IMR-90 (cell line): Measurements from ENCODE around the gene ZNF322. TPM values are rescaled to one million over a fixed set of nuclear protein-coding genes. Genes with fewer than 3 reads are reported as not detected.
"Not testable (repeated sequence)": the region's sequence is repeated elsewhere in the genome, so short reads cannot be mapped to it uniquely, and the experiment has no call there.

Experiments
- ATAC-seq: fragments of 200-7000 bp; cut with Tn5 transposase; 2 replicates; pipeline ENCODE4 v1.9.1; 2020; ENCODE audit warnings: low read depth, mild to moderate bottlenecking, moderate library complexity
- BruUV-seq: library from RNA; stranded (reverse); fragments of 400-500 nt; replicated peaks from 2 replicates; lab custom pipeline; 2021; lab: Mats Ljungman, UMichigan
- CTCF ChIA-PET: fragments of 300-600 bp; formaldehyde crosslinking; extraction: SDS; loops from one replicate; lab custom pipeline; 2021; ENCODE audit warnings: antibody characterized with exemption; lab: Yijun Ruan, JAX
- POLR2A ChIA-PET: fragments of 300-600 bp; sonication (Branson Sonifier 250); formaldehyde crosslinking; loops from one replicate; lab custom pipeline; 2022; ENCODE audit warnings: antibody characterized with exemption; ENCODE audit not compliant: unreplicated experiment; lab: Charles Lee
- DNase-seq: peaks from one replicate; pipeline ENCODE4 v3.0.0; 2013
- H2AFZ ChIP-seq: replicated peaks from 2 replicates; pipeline ENCODE3; 2013; ENCODE audit warnings: low read length, mild to moderate bottlenecking; ENCODE audit not compliant: poor library complexity
- H2AK5ac ChIP-seq: 2 replicates; pipeline ENCODE4 v1.6.1; 2013; ENCODE audit warnings: low read depth, low read length, inconsistent platforms
- H2AK9ac ChIP-seq: replicated peaks from 2 replicates; pipeline ENCODE3; 2013; ENCODE audit warnings: mild to moderate bottlenecking, low read depth, low read length, moderate library complexity; ENCODE audit not compliant: poor library complexity
- H2BK120ac ChIP-seq: 2 replicates; pipeline ENCODE4 v1.6.1; 2013; ENCODE audit warnings: low read depth, low read length, inconsistent platforms
- H2BK15ac ChIP-seq: 3 replicates; pipeline ENCODE4 v1.6.1; 2013; ENCODE audit warnings: low read depth, low read length, inconsistent platforms
- H2BK20ac ChIP-seq: 2 replicates; pipeline ENCODE4 v1.6.1; 2013; ENCODE audit warnings: low read depth, mild to moderate bottlenecking, inconsistent platforms, low read length, moderate library complexity
- H2BK5ac ChIP-seq: 2 replicates; pipeline ENCODE4 v1.6.1; 2013; ENCODE audit warnings: mild to moderate bottlenecking, low read depth, low read length, inconsistent platforms; ENCODE audit not compliant: poor library complexity, severe bottlenecking
- H3K14ac ChIP-seq: replicated peaks from 2 replicates; pipeline ENCODE4 v1.6.1; 2013; ENCODE audit warnings: low read depth, low read length, inconsistent platforms
- H3K18ac ChIP-seq: 2 replicates; pipeline ENCODE4 v1.6.1; 2013; ENCODE audit warnings: low read depth, low read length, control low read depth
- H3K23ac ChIP-seq: 2 replicates; pipeline ENCODE4 v1.6.1; 2013; ENCODE audit warnings: low read depth, low read length, inconsistent platforms
- H3K27ac ChIP-seq: 2 replicates; pipeline ENCODE4 v1.5.1; 2013; ENCODE audit warnings: mild to moderate bottlenecking, control low read depth, low read length; ENCODE audit not compliant: insufficient read depth
- H3K27me3 ChIP-seq: 2 replicates; pipeline ENCODE4 v1.6.1; 2013; ENCODE audit warnings: low read length; ENCODE audit not compliant: control insufficient read depth, insufficient read depth
- H3K36me3 ChIP-seq: 2 replicates; pipeline ENCODE4 v1.6.1; 2013; ENCODE audit warnings: low read length, mixed read lengths; ENCODE audit not compliant: control insufficient read depth, insufficient read depth
- H3K4ac ChIP-seq: 2 replicates; pipeline ENCODE4 v1.6.1; 2013; ENCODE audit warnings: low read depth, low read length, inconsistent platforms
- H3K4me1 ChIP-seq: 2 replicates; pipeline ENCODE4 v1.6.1; 2013; ENCODE audit warnings: low read length, mixed read lengths; ENCODE audit not compliant: control insufficient read depth, insufficient read depth
- H3K4me2 ChIP-seq: 2 replicates; pipeline ENCODE4 v1.6.1; 2013; ENCODE audit warnings: low read depth, mild to moderate bottlenecking, control low read depth, low read length, moderate library complexity
- H3K4me3 ChIP-seq: 2 replicates; pipeline ENCODE4 v1.5.1; 2013; ENCODE audit warnings: low read depth, mild to moderate bottlenecking, control low read depth, low read length, moderate library complexity; ENCODE audit not compliant: insufficient read depth
- H3K56ac ChIP-seq: 2 replicates; pipeline ENCODE4 v1.6.1; 2013; ENCODE audit warnings: low read length, inconsistent platforms; ENCODE audit not compliant: insufficient read depth; ENCODE audit errors: extremely low read depth
- H3K79me1 ChIP-seq, 2 experiments: 2 replicates each; pipeline ENCODE4 v1.6.1; 2013; ENCODE audit warnings: low read length in 2 of 2, inconsistent platforms in 1 of 2, low read depth in 1 of 2
- H3K9ac ChIP-seq: 2 replicates; pipeline ENCODE4 v1.6.1; 2013; ENCODE audit warnings: low read depth, low read length, control low read depth
- H3K9me1 ChIP-seq: 2 replicates; pipeline ENCODE4 v1.6.1; 2013; ENCODE audit warnings: low read length, inconsistent platforms; ENCODE audit not compliant: insufficient read depth
- H3K9me3 ChIP-seq: 2 replicates; pipeline ENCODE4 v1.6.1; 2013; ENCODE audit warnings: low read length; ENCODE audit not compliant: control insufficient read depth, insufficient read depth
- H4K20me1 ChIP-seq: 2 replicates; pipeline ENCODE4 v1.6.1; 2013; ENCODE audit warnings: low read length, inconsistent platforms; ENCODE audit not compliant: insufficient read depth
- H4K5ac ChIP-seq: 2 replicates; pipeline ENCODE4 v1.6.1; 2013; ENCODE audit warnings: mild to moderate bottlenecking, low read depth, low read length, control low read depth
- H4K8ac ChIP-seq, 2 experiments: 2 replicates each; pipeline ENCODE4 v1.6.1; 2013; ENCODE audit warnings: low read depth in 2 of 2, low read length in 2 of 2, control low read depth in 1 of 2, inconsistent platforms in 1 of 2
- H4K91ac ChIP-seq: 2 replicates; pipeline ENCODE4 v1.6.1; 2013; ENCODE audit warnings: low read depth, low read length, inconsistent platforms; ENCODE audit not compliant: insufficient read depth
- WGBS, 2 experiments: methylation state at CpG; one replicate each; pipeline versions ENCODE4 v1.1.5 to v1.1.7; 2013; ENCODE audit warnings: missing lambda C conversion rate in 2 of 2; ENCODE audit not compliant: insufficient read length in 1 of 2; ENCODE audit errors: extremely low coverage in 2 of 2; 5-methylcytosine and 5-hydroxymethylcytosine counted together
- dilution Hi-C: fragments of 300-500 bp; cut with HindIII; formaldehyde crosslinking; loops from one replicate; pipeline ENCODE4 v1.14.3; 2018; ENCODE audit warnings: low sequenced_read_pairs; ENCODE audit not compliant: unreplicated experiment
- in situ Hi-C: fragments of 300-500 bp; cut with MboI; formaldehyde crosslinking; loops from 3 replicates; pipeline ENCODE4 v1.14.3; 2019; ENCODE audit warnings: low sequenced_read_pairs, inconsistent platforms, mixed read lengths
- intact Hi-C: fragments of 100-400 bp; cut with micrococcal nuclease; formaldehyde crosslinking; loops from 2 replicates; pipeline ENCODE4 v1.10.0; 2022
- polyA plus RNA-seq, 3 experiments: library from polyadenylated mRNA; depleted of rRNA; stranded (reverse); fragments of >200 nt; gene quantifications; 2 replicates each; pipeline ENCODE4 v1.2.3, GENCODE V29; 2012; ENCODE audit warnings: low replicate concordance in 1 of 3
- total RNA-seq: library from RNA; depleted of rRNA; stranded (reverse); fragments of >200 nt; gene quantifications from 2 replicates; pipeline ENCODE4 v1.2.3, GENCODE V29; 2012

Gene ZNF322
- total and polyA plus RNA-seq, 2 of the 4 experiments (the other 2 are of a cell fraction) = 5.3 to 23.3 TPM

DNA sequence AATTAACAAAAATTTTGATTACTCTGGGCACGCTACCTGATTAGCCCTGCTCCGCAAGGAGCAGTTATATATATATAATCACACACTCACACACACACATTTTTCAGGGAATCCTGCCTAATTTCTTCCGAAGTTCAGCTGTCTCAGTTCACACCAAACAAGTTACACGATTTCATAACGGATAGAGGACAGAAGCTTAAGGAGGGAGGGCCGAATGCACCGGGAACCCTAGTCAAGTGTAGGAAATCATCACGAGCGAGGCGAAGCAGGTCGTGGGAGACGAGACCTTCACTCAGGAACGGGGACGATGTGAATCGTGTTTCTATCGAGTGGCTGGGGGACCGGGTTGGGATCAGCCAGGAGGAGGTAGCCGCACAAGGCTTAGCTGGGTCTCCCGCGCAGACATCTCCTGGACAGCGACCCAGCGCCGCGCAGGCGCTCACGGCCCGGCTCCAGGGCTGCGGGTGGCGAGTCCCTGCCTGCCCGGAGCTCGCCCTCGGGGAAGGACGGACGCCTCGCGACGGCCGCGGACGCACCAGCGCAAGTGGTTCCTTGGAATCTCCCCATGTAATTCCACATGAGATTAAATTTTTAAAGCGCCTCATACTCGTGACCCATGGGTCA is 29.9 kb upstream of the ZNF322 start:
- CTCF ChIA-PET = not testable (repeated sequence)

DNA sequence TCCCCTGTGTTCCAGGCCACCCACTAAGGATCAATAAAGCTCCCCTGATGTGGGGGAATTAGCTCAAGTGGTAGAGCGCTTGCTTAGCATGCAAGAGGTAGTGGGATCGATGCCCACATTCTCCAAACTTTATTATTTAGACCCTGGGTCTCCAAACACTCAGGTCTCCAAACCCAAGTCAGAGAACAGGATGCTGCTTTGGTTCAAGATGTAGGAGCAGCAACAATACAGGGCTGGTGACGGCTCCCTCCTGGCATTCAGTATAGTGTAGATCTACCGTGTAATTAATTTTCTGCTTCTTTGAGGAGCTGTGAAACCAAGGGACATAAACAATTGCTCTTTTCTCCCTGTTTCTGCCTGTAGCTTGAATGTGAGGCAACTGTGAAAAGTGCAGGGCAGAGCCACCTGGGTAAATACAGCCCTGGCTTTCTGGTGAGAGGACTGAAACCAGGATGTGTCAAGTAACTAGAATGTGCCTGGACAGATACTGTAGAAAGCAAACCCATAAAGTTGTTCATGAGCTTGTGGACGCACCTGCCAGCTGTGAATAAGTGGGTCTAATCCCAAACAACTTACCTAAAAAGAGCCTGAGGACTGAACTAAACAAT is 23.0 kb upstream of the ZNF322 start:
- H3K9ac ChIP-seq, H2BK20ac ChIP-seq, H3K4me3 ChIP-seq, CTCF ChIA-PET, H2AK5ac ChIP-seq, dilution Hi-C loops, H3K27me3 ChIP-seq, H3K9me1 ChIP-seq, in situ Hi-C loops, POLR2A ChIA-PET, BruUV-seq, H2BK5ac ChIP-seq, H3K56ac ChIP-seq, intact Hi-C loops, H3K27ac ChIP-seq, H4K91ac ChIP-seq, H2BK120ac ChIP-seq, H3K4ac ChIP-seq, H2AK9ac ChIP-seq, H4K8ac ChIP-seq, H3K9me3 ChIP-seq, H4K5ac ChIP-seq, H3K18ac ChIP-seq, H3K79me1 ChIP-seq, H2AFZ ChIP-seq, DNase-seq, H2BK15ac ChIP-seq, H4K20me1 ChIP-seq, H3K23ac ChIP-seq, H3K4me2 ChIP-seq, H3K4me1 ChIP-seq, H3K36me3 ChIP-seq, H3K14ac ChIP-seq, ATAC-seq: not testable (repeated sequence)
- no CpG with 5 or more reads among the region's 5 CpGs for WGBS, 2 experiments

More for the DNA sequence above, 29.9 kb upstream of the ZNF322 start:
- H2BK5ac ChIP-seq, H2AK5ac ChIP-seq, BruUV-seq, H3K23ac ChIP-seq, H3K9ac ChIP-seq, H3K4me1 ChIP-seq, H3K56ac ChIP-seq, H3K27me3 ChIP-seq, H2BK20ac ChIP-seq, H4K20me1 ChIP-seq, intact Hi-C loops, H3K4ac ChIP-seq, H3K4me2 ChIP-seq, H4K8ac ChIP-seq, H4K91ac ChIP-seq, H3K9me3 ChIP-seq, in situ Hi-C loops, H3K79me1 ChIP-seq, POLR2A ChIA-PET, H3K36me3 ChIP-seq, H3K9me1 ChIP-seq, H2AK9ac ChIP-seq, H3K18ac ChIP-seq, H3K27ac ChIP-seq, H2BK15ac ChIP-seq, H3K4me3 ChIP-seq, H2AFZ ChIP-seq, dilution Hi-C loops, H4K5ac ChIP-seq, DNase-seq, H2BK120ac ChIP-seq, H3K14ac ChIP-seq: not testable (repeated sequence)
- ATAC-seq = peak; percentile 74
- no CpG with 5 or more reads among the region's 43 CpGs for WGBS, 2 experiments
